RPMI8226 (cell line): ENCODE data around the gene KRTAP5-2.
"Not testable (repeated sequence)": the region's sequence is repeated elsewhere in the genome, so short reads cannot be mapped to it uniquely, and the experiment has no call there.

Experiments
- DNase-seq: peaks from one replicate; pipeline ENCODE4 v3.0.0-alpha.2; 2015

Gene KRTAP5-2

DNA sequence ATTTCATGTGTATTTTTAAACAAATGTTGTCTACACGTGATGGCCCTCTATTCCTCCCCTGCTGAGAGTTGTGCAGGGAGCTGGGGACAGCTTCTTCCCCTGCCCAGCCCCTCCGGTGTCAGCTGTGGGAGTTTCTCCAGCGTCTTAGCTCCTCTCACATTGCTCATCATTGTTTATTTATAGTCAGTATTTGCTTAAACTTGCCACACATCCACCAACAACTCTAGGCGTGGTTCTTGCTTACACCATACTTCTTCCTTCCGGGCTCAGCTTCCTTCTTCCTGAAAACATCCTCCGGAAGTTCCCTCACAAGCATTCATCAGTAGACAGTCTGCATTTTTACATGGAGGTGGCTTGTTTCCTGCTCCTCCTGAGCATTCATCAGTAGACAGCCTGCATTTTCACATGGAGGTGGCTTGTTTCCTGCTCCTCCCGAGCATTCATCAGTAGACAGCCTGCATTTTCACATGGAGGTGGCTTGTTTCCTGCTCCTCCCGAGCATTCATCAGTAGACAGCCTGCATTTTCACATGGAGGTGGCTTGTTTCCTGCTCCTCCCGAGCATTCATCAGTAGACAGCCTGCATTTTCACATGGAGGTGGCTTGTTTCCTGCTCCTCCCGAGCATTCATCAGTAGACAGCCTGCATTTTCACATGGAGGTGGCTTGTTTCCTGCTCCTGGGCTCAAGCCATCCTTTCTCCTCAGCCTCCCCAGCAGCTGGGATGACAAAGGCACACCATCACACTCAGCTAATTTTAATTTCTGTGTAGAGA lies 8.7 kb downstream of the KRTAP5-2 start:
- peak; percentile 26 for DNase-seq

- DNase-seq = no peak
Observed at GRCh38 chr11:1586699-1587098, 11.4 kb downstream of the KRTAP5-2 start.

- DNase-seq = not testable (repeated sequence)
Observed at GRCh38 chr11:1584661-1585370, 13.3 kb downstream of the KRTAP5-2 start, which contains the start of gene KRTAP5-1. TSS of gene KRTAP5-1 (minus strand) at chr11:1585283. CDS start at chr11:1585249, 34 bp downstream.

DNA sequence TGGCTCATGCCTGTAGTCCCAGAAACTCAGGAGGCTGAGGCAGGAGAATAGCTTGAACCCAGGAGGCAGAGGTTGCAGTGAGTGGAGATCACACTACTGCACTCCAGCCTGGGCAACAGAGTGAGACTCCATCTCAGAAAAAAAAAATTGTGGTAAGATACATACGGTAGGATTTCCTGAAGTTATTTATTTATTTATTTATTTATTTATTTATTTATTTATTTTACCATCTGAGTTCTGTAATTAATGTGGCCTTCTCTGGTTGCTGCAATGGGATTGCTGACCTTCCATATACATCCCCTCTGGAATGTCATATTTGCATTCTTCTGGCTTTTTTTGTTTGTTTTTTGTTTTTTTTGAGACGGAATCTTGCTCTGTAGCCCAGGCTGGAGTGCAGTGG lies 15.2 kb downstream of the KRTAP5-2 start:
- not testable (repeated sequence) for DNase-seq

GRCh38 chr11:1581976-1582375 lies 16.1 kb downstream of the KRTAP5-2 start:
- DNase-seq = no peak

- DNase-seq = no peak
Observed at GRCh38 chr11:1576825-1577224, 21.3 kb downstream of the KRTAP5-2 start.

DNA sequence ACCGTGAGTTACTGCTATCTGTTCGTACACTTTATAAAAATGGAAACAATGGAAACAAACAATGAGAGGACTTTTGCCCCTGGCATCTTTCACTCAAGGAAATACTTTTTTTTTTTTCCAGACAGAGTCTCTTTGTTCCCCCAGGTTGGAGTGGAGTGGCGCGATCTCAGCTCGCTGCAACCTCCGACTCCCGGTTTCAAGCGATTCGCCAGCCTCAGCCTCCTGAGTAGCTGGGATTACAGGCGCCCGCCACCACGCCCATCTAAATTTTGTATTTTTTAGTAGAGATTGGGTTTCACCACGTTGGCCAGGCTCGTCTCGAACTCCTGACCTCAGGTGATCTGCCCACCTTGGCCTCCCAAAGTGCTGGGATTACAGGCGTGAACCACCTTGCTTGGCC lies 22.3 kb downstream of the KRTAP5-2 start:
- DNase-seq = not testable (repeated sequence)

- no peak for DNase-seq
Observed at GRCh38 chr11:1574933-1575242, 23.2 kb downstream of the KRTAP5-2 start.

DNA sequence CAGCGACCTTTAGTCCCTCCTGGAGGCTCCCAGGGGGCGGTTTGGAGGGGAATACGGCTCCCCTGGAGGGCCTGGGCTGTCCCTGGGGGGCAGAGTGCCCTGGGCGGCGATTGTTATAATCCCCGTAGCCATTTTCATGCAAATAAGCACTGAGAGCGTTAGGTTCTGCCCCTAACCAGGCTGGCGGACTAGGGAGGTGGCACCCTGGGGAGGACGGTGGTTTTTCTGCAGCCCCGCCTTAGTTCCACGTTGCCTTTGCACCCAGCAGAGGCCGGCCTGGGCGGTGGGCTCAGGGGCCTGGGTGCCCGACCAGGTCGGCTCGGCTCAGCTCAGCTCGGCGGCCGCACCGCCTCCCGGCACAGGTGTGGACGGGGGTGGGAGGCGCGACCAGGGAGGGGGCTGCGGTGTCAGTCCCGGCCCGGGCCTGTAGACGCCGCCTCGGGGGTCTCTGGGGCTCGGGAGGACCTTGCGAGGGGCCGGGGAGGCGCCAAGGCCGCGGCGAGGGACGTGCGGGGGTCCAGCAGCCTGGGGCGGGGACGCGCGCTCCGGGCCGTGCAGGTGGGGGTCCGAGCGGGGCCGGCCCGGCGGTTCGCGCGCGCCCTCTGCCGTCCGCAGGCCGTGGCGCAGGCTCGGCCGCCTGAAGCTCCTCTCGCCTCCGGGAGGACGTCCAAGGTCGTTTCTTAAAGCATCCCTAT lies 23.7 kb downstream of the KRTAP5-2 start:
- DNase-seq = peak; percentile 71

DNA sequence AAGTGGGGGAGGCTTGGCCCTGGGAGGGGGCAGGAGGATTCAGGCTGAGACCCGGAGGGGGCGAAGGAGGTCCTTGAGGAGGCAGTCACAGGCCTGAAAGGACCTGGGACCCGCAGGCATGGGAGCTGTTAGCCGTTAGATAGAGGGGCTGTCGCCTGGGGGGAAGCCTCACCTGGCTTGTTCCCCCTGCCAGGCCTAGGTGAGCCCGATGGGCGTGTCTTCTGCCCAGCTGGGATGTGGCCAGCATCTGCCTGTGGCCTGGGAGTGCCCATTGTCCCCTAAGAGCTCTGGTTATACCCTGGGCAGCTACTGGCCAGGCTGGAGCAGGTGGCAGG lies 24.2 kb downstream of the KRTAP5-2 start:
- DNase-seq = peak; percentile 44

GRCh38 chr11:1573077-1573902 lies 24.8 kb downstream of the KRTAP5-2 start:
- DNase-seq = peak; percentile 16

DNA sequence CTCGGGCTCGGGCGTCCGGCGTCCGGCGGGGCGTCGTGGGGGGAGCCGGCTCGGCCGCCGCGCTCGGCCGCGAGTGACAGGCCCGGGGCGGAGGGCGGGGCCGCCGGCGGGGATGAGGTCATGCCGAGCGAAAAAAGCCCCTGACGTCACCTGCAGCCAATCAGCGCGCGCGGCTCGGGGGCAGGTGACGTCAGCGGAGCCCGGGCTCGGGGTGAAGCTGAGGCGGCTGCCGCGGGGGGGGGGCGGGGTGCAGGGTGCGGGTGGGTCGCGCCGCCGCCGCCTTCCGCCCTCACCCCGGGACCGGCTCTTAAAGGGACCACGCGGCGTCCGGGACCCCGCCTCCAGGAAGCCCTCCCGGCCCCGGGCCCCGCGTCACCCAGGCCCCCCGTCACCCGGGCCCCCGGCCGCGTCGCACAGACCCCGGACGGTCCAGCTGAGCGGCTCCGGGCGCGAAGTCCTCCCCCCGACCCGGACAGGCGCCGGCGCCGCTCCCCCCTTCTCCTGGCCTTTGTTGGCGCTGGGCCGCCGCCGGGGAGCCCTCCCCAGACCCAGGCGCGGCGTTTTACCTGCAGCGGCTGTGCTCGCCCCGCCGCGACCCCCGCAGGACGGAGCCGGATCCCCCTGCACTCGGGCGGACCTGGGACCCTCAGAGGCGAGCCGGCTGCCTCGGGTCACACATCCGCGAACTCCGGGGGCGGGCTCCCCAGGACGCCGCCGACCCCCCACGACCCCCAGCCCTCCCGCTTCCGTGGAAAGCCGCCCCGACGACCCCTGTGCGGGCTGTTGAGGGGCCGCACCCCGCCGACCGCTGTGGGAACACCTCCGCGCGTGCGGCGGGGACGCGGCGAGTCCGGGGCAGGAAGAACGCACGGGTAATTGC lies 25.7 kb downstream of the KRTAP5-2 start, which contains the start of gene DUSP8:
TSS of gene DUSP8 (minus strand) at position 75 of the 880 bp plus-strand sequence. CDS start 6,445 bp downstream, outside the sequence.
- peak; percentile 87 for DNase-seq

DNA sequence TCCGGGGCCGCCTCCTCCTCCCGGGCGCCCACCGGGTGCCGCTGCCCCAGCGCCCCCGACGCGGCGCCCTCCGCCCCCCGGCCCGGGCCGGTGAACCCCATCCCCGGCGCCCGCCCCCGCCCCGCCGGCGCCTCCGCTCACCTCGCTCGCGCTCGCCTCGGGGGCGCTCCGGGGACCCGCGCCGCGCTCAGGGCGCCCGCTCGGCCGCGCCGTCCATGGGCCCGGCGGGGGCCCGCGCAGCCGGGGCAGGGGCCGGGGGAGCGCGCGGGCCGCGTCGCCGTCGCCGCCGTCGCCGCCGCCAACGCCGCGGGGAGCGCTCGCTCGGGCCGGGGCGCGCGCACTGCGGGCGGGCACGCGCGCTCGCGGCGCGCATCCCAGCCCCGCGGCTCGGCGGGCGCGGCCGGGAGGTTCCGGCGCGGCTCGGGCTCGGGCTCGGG lies 26.3 kb downstream of the KRTAP5-2 start:
- DNase-seq = no peak

GRCh38 chr11:1570896-1571759 lies 27.0 kb downstream of the KRTAP5-2 start:
- DNase-seq = peak; percentile 2

DNA sequence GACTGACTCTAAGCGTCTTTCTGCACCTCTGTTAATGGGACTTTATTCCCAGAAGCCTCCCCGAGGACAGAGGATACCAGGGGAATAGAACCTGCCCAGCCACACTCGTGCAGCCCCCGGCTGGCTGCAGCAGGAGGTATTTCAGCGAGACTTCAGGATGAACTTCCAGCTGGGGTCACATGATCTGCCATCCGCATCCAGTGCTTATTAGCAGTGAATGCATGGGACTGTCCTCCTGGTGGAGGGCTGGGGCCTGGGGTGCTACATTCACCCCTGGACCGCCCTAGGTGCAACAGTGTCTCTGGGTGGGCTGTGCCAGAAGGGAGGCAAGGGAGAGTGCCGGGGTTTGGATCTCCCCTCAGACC lies 27.6 kb downstream of the KRTAP5-2 start:
- DNase-seq = peak; percentile 1

- peak; percentile 0 for DNase-seq
Observed at GRCh38 chr11:1570001-1570453, 28.1 kb downstream of the KRTAP5-2 start.

DNA sequence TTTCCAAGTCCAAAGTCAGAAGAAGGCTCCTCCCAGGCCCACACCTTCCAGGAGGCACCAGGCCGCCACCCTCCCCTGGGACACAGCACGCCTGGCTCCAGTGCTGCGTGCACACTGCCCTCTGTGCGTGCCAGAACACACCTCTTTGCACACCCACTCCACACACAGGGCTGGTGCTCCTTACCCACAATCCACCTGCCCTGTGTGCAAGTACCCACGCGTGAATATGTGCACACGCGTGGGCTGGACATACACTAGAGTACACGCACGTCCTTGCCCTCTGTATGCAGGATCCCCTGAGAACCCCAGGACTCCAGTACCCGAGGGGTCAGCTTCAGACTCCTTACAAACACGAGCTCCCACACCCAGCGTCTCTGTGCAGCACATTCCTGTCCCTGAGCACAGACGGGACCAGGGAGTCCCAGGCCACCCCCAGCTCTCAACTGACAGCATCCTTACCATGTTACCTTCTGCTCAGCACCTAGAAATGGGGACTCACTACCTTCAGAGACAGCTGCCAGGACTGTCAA lies 28.8 kb downstream of the KRTAP5-2 start:
- peak; percentile 0 for DNase-seq

- peak; percentile 30 for DNase-seq
Observed at GRCh38 chr11:1568441-1568911, 29.6 kb downstream of the KRTAP5-2 start.

GRCh38 chr11:1567721-1568100 lies 30.4 kb downstream of the KRTAP5-2 start:
- DNase-seq = no peak

GRCh38 chr11:1567052-1567720 lies 30.9 kb downstream of the KRTAP5-2 start:
- DNase-seq = peak; percentile 1
